Measurements from ENCODE around the gene ATP6V0A1. TPM values are rescaled to one million over a fixed set of nuclear protein-coding genes. Genes with fewer than 3 reads are reported as not detected.
A peak's percentile ranks its signal among the peaks of the same experiment; 100 is the strongest.
"Not testable (repeated sequence)": the region's sequence is repeated elsewhere in the genome, so short reads cannot be mapped to it uniquely, and the experiment has no call there.

ATP6V0A1 gene
- total RNA-seq, 3 donors from 2014 or later, result 53.1 to 74.5 (median 60.0) TPM

DNA sequence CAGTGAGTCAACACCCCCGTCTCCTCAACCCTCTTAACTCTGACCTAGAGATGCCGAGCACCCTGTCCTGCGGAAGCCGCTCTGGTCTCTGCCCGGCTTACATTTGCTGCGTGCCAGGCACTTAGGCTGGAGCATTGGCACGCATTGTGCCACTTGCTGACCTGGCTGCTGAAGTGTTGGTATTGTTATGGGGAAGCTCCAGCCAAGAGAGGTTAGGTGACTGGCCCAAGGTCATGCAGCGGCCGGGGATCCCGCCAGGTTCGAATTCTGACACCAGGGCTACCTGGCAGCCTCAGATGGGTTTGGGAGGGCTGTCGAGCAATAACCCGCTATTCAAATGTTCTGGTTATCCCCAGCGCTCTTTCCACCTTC, 89.0 kb downstream of the ATP6V0A1 start:
- peak overlapping the region in 1 of 3 donors; percentile 67 for H3K4me3 ChIP-seq
- intact Hi-C loops (cut with DNase I; ENCODE audit: low total_unique reads), result no loop called here
- no peak for DNase-seq (ENCODE audit: low spot score in 2 of 2)
- H3K4me1 ChIP-seq, result no peaks in the 10 kb centered on the region
- H3K27ac ChIP-seq, result no peak overlapping the region
- TF ChIP-seq, protein P1, sequence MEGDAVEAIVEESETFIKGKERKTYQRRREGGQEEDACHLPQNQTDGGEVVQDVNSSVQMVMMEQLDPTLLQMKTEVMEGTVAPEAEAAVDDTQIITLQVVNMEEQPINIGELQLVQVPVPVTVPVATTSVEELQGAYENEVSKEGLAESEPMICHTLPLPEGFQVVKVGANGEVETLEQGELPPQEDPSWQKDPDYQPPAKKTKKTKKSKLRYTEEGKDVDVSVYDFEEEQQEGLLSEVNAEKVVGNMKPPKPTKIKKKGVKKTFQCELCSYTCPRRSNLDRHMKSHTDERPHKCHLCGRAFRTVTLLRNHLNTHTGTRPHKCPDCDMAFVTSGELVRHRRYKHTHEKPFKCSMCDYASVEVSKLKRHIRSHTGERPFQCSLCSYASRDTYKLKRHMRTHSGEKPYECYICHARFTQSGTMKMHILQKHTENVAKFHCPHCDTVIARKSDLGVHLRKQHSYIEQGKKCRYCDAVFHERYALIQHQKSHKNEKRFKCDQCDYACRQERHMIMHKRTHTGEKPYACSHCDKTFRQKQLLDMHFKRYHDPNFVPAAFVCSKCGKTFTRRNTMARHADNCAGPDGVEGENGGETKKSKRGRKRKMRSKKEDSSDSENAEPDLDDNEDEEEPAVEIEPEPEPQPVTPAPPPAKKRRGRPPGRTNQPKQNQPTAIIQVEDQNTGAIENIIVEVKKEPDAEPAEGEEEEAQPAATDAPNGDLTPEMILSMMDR (IDR thresholded peaks at IDR 0.05), result no peak
- TF ChIP-seq POLR2A (IDR thresholded peaks at IDR 0.05) (no peak), POLR2AphosphoS5 (IDR thresholded peaks at IDR 0.05) (no peak)
- H3K36me3 ChIP-seq, result no peaks in the 10 kb centered on the region
- no peaks in the 10 kb centered on the region for H3K9me3 ChIP-seq
- H3K27me3 ChIP-seq, result no peaks in the 10 kb centered on the region

DNA sequence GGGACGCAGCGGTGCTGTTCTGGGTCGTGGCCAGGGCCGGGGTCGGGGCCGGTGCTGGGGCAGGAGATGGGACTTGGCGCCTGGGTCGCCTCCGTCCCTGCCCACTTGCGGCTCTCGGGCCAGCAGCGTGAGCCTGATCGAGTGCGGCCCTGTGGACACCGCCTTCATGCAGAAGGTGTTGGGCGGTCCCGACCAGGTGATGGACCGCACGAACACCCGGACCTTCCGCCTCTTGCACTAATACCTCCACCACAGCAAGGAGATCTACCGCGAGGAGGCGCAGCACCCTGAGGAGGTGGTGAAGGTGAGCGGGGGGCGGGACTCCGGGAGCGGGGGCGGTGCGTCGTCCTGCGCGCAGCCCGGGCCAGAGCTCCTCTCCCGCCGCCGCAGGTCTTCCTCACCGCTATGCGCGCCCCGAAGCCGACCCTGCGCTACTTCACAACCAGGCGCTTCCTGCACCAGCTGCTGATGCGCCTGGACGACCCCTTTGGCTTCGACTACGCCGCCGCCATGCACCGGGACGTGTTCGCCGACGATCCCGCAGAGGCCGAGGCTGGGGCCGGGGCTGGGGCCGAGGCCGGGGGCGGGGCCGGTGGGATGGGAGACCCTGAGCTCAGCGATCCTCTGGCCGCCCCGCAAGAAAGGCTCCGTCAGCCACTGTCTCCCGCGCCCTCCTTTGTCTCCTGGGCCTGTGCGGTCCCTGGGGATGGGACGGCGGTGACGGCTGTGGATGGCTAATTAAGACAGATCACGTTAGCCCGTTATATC, 89.6 kb downstream of the ATP6V0A1 start:
- Histone ChIP-seq H3K4me3 (peak overlapping the region in 2 of 3 donors; percentile 48 to 67), H3K9me3 (no peaks in the 10 kb centered on the region), H3K4me1 (peaks cover 0 to 1% of the 10 kb centered on the region in 2 donors), H3K27ac (peak overlapping the region in 1 of 2 donors; percentile 3), H3K27me3 (no peaks in the 10 kb centered on the region), H3K36me3 (no peaks in the 10 kb centered on the region)
- peak; percentile 75 to 83 for DNase-seq (ENCODE audit: low spot score in 2 of 2)
- TF ChIP-seq POLR2A (IDR thresholded peaks at IDR 0.05) (no peak), POLR2AphosphoS5 (IDR thresholded peaks at IDR 0.05) (no peak)
- TF ChIP-seq, protein P1 (IDR thresholded peaks at IDR 0.05), result peak; percentile 12 to 42 (median 33)
- intact Hi-C loops (cut with DNase I; ENCODE audit: low total_unique reads), result no loop called here

DNA sequence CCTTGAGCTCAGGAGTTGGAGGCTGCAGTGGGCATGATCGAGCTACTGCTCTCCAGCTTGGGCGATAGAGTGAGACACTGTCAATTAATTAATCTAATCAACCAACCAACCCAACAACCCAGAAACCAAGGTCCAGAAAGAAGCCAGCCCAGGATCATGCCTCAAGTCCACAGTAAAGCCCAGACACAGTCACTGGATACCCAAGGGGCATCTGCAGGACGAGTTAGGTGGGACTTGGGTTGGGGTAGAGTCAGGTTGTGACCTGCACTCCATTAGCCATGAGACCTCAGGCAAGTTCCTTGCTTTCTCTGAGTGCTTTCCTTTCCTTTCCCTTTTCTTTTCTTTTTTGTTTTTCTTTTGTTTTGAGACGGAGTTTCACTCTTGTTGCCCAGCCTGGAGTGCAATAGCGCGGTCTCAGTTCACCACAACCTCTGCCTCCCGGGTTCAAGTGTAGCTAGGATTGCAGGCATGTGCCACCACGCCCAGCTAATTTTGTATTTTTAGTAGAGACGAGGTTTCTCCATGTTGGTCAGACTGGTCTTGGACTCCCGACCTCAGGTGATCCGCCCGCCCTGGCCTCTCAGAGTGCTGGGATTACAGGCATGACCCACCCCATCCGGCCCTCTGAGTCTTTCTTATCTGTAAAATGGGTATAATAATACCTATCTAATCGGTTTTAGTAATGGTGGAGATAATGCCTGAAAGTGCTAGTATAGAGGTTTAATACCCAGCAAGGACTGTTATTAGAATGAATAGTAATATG, 90.5 kb downstream of the ATP6V0A1 start:
- Histone ChIP-seq H3K4me3 (no peak overlapping the region), H3K4me1 (peaks cover 3 to 10% of the 10 kb centered on the region in 2 donors), H3K36me3 (no peaks in the 10 kb centered on the region), H3K27me3 (no peaks in the 10 kb centered on the region), H3K27ac (no peak overlapping the region), H3K9me3 (no peaks in the 10 kb centered on the region)
- intact Hi-C loops (cut with DNase I; ENCODE audit: low total_unique reads), result no loop called here
- TF ChIP-seq, protein P1 (IDR thresholded peaks at IDR 0.05), result no peak
- TF ChIP-seq POLR2A (IDR thresholded peaks at IDR 0.05) (no peak), POLR2AphosphoS5 (IDR thresholded peaks at IDR 0.05) (no peak)
- DNase-seq (ENCODE audit: low spot score in 2 of 2), result no peak

DNA sequence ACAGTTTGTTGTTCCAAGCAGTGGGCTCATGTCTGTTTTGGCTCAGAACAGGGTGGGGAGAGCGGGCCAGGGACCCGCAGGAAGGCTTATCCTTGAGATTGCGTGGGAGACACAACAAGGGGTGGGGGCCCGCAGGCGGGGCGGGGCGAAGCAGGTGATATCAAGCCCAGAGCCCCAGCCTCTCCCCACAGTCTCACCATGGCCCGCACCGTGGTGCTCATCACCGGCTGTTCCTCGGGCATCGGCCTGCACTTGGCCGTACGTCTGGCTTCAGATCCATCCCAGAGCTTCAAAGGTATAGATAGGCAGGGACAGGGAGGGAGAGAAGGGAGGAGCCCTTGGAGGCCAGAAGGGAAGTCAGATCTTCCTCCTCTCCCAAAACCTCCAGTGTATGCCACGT, 94.1 kb downstream of the ATP6V0A1 start, which contains the start of gene HSD17B1:
Gene HSD17B1 (plus strand): TSS at position 188 of the 400 bp plus-strand sequence. CDS start 11 bp downstream, at position 199.
- H3K4me1 ChIP-seq; H3K27me3 ChIP-seq; H3K36me3 ChIP-seq; H3K9me3 ChIP-seq; DNase-seq (ENCODE audit: low spot score in 2 of 2); intact Hi-C loops (cut with DNase I; ENCODE audit: low total_unique reads): not testable (repeated sequence)
- H3K27ac ChIP-seq, result peak within 1 kb of the TSS; percentile 91 to 94
- peak within 1 kb of the TSS; percentile 74 to 87 (median 75) for H3K4me3 ChIP-seq

DNA sequence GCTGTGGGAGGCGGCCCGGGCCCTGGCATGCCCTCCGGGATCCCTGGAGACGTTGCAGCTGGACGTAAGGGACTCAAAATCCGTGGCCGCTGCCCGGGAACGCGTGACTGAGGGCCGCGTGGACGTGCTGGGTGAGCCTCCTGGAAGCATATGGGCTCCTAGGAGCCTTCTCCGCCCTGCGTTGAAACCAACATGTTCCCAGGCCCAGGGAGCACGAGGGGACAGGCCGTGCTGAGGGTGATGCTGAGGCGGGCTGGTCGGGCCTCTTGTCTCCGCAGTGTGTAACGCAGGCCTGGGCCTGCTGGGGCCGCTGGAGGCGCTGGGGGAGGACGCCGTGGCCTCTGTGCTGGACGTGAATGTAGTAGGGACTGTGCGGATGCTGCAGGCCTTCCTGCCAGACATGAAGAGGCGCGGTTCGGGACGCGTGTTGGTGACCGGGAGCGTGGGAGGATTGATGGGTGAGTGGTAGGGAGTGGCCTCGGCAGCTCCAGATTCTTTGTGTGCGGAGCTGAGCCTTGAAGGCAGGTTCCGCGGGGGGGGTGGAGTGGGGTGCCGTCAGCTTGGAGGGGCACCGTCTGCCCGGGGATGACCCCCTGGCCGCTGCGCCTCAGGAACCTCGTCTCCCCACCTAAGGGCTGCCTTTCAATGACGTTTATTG, 94.6 kb downstream of the ATP6V0A1 start:
- H3K27me3 ChIP-seq, result no peaks in the 10 kb centered on the region
- TF ChIP-seq POLR2A (IDR thresholded peaks at IDR 0.05) (no peak), POLR2AphosphoS5 (IDR thresholded peaks at IDR 0.05) (no peak)
- TF ChIP-seq, protein P1 (IDR thresholded peaks at IDR 0.05), result no peak
- peak overlapping the region in 2 of 3 donors; percentile 74 to 75 for H3K4me3 ChIP-seq
- peaks cover 3 to 10% of the 10 kb centered on the region in 2 donors for H3K4me1 ChIP-seq
- H3K27ac ChIP-seq, result peak overlapping the region; percentile 91 to 94
- intact Hi-C loops (cut with DNase I; ENCODE audit: low total_unique reads), result no loop called here
- DNase-seq (ENCODE audit: low spot score in 2 of 2), result no peak
- no peaks in the 10 kb centered on the region for H3K36me3 ChIP-seq
- H3K9me3 ChIP-seq, result no peaks in the 10 kb centered on the region
